Motor neuron (in vitro differentiated cells): ENCODE data around the gene MCM3AP. TPM values are rescaled to one million over a fixed set of nuclear protein-coding genes. Genes with fewer than 3 reads are reported as not detected.

Source experiments
- ATAC-seq, 8 experiments: fragments of 200-7000 bp; cut with Tn5 transposase; replicated peaks in 6 of 8; 2 replicates each; pipeline ENCODE4 v1.8.0; 2021; ENCODE audit warnings: mild to moderate bottlenecking in 8 of 8, moderate library complexity in 8 of 8
- H3K27ac ChIP-seq, 2 donors: fragments of 250-450 bp; sonication (Bioruptor Pico); 2 replicates each; pipeline ENCODE4 v1.9.0; 2021; ENCODE audit warnings: antibody characterized with exemption in 2 of 2, mild to moderate bottlenecking in 2 of 2, moderate library complexity in 1 of 2
- H3K4me1 ChIP-seq, 2 donors: fragments of 250-450 bp; sonication (Bioruptor Pico); replicated peaks in 1 of 2; 2 replicates each; pipeline ENCODE4 v1.6.1; 2021; ENCODE audit warnings: antibody characterized with exemption in 2 of 2, mild to moderate bottlenecking in 2 of 2, moderate library complexity in 1 of 2
- H3K4me3 ChIP-seq, 5 donors: fragments of 250-450 bp; sonication (Bioruptor Pico); 2 replicates each; pipeline ENCODE4 v1.9.0; 2021; ENCODE audit warnings: antibody characterized with exemption in 5 of 5, mild to moderate bottlenecking in 5 of 5, moderate library complexity in 4 of 5
- WGBS, 10 experiments: fragments of 450-650 bp; shearing (Covaris generic); methylation state at CpG; one replicate each; pipeline ENCODE4 v1.0.0; 2022; 5-methylcytosine and 5-hydroxymethylcytosine counted together
- in situ Hi-C, 9 experiments: fragments of 400-800 bp; cut with MboI; loops; one replicate each; pipeline ENCODE4 v1.15.0; 2021; ENCODE audit warnings: low sequenced_read_pairs in 9 of 9, low pct_unique_long_range_greater_than_20kb in 2 of 9; ENCODE audit not compliant: unreplicated experiment in 9 of 9
- total RNA-seq, 8 experiments: library from RNA; unstranded; fragments of 300-600 nt; gene quantifications; 2 replicates each; pipeline versions ENCODE4 v1.2.3 to v1.2.4, GENCODE V29; 2022

The MCM3AP gene
- total RNA-seq, 8 experiments from 2014 or later: 41.5 to 99.3 (median 50.8) TPM

GRCh38 chr21:46193829-46194373, 91.5 kb downstream of the MCM3AP start:
- peak in 3 of 8 experiments; percentile 8 to 28 (median 21) for ATAC-seq
- H3K4me1 ChIP-seq: peaks cover 22 to 23% of the 10 kb centered on the region in 2 donors
- H3K27ac ChIP-seq: no peak overlapping the region
- in situ Hi-C loops: loop anchor here in 1 of 9 experiments (25.0 kb wide), 1 partner anchor 207 kb away; the partner anchor contains the start of gene COL6A1
- 95 to 100% (median 100%) methylated on average over 1 to 4 of the region's 10 CpGs; no CpG with 5 or more reads in 7 of the 10 experiments for WGBS, 10 experiments
- no peak overlapping the region for H3K4me3 ChIP-seq

GRCh38 chr21:46191686-46192575, 93.5 kb downstream of the MCM3AP start:
- Histone ChIP-seq H3K4me3 (no peak overlapping the region), H3K4me1 (peaks cover 40% of the 10 kb centered on the region in 2 donors), H3K27ac (no peak overlapping the region)
- ATAC-seq: no peak
- in situ Hi-C loops: loop anchor here in 1 of 9 experiments (25.0 kb wide), 1 partner anchor 205 kb away; the partner anchor contains the start of gene COL6A1
- 90 to 100% (median 98%) methylated on average over 1 to 9 of the region's 20 CpGs; no CpG with 5 or more reads in 6 of the 10 experiments for WGBS, 10 experiments

GRCh38 chr21:46191257-46191685, 94.1 kb downstream of the MCM3AP start:
- H3K4me1 ChIP-seq: peaks cover 40 to 42% of the 10 kb centered on the region in 2 donors
- in situ Hi-C loops: loop anchor here in 1 of 9 experiments (25.0 kb wide), 1 partner anchor 204 kb away; the partner anchor contains the start of gene COL6A1
- peak overlapping the region in 1 of 2 donors; percentile 34 for H3K27ac ChIP-seq
- peak in 4 of 8 experiments; percentile 15 to 85 (median 55) for ATAC-seq
- H3K4me3 ChIP-seq: no peak overlapping the region
- 80% methylated on average over 3 of the region's 4 CpGs; no CpG with 5 or more reads in 9 of the 10 experiments for WGBS, 10 experiments

GRCh38 chr21:46190491-46191131, 94.8 kb downstream of the MCM3AP start:
- 60 to 100% (median 92%) methylated on average over 1 to 7 of the region's 15 CpGs; no CpG with 5 or more reads in 4 of the 10 experiments for WGBS, 10 experiments
- Histone ChIP-seq H3K4me3 (no peak overlapping the region), H3K27ac (peak overlapping the region in 1 of 2 donors; percentile 34), H3K4me1 (peaks cover 44 to 45% of the 10 kb centered on the region in 2 donors)
- ATAC-seq: no peak
- in situ Hi-C loops: loop anchor here in 1 of 9 experiments (25.0 kb wide), 1 partner anchor 203 kb away; the partner anchor contains the start of gene COL6A1

GRCh38 chr21:46189959-46190490, 95.4 kb downstream of the MCM3AP start:
- Histone ChIP-seq H3K27ac (peak overlapping the region; percentile 81), H3K4me1 (peaks cover 47 to 49% of the 10 kb centered on the region in 2 donors), H3K4me3 (no peak overlapping the region)
- in situ Hi-C loops: loop anchor here in 1 of 9 experiments (25.0 kb wide), 1 partner anchor 203 kb away; the partner anchor contains the start of gene COL6A1
- 100% methylated on average over 1 to 4 of the region's 14 CpGs; no CpG with 5 or more reads in 8 of the 10 experiments for WGBS, 10 experiments
- no peak for ATAC-seq

GRCh38 chr21:46189213-46189958, 96.0 kb downstream of the MCM3AP start:
- ATAC-seq: peak in 7 of 8 experiments; percentile 3 to 31 (median 10)
- in situ Hi-C loops: loop anchor here in 1 of 9 experiments (25.0 kb wide), 1 partner anchor 202 kb away; the partner anchor contains the start of gene COL6A1

GRCh38 chr21:46188226-46189212, 96.9 kb downstream of the MCM3AP start:
- in situ Hi-C loops: loop anchor here in 1 of 9 experiments (25.0 kb wide), 1 partner anchor 201 kb away; the partner anchor contains the start of gene COL6A1
- Histone ChIP-seq H3K4me1 (peaks cover 47 to 49% of the 10 kb centered on the region in 2 donors), H3K4me3 (no peak overlapping the region), H3K27ac (peak overlapping the region; percentile 81)
- peak in 7 of 8 experiments; percentile 19 to 76 (median 62) for ATAC-seq
- 13 to 80% (median 37%) methylated on average over 2 to 17 of the region's 17 CpGs; no CpG with 5 or more reads in 1 of the 10 experiments for WGBS, 10 experiments

More at GRCh38 chr21:46189213-46189958, 96.0 kb downstream of the MCM3AP start:
- Histone ChIP-seq H3K4me3 (no peak overlapping the region), H3K27ac (peak overlapping the region; percentile 81), H3K4me1 (peaks cover 47 to 49% of the 10 kb centered on the region in 2 donors)
- 0 to 80% (median 46%) methylated on average over 1 to 5 of the region's 9 CpGs; no CpG with 5 or more reads in 3 of the 10 experiments for WGBS, 10 experiments

- peak overlapping the region; percentile 81 for H3K27ac ChIP-seq
- in situ Hi-C loops: loop anchor here in 1 of 9 experiments (25.0 kb wide), 1 partner anchor 201 kb away; the partner anchor contains the start of gene COL6A1
- peaks cover 47 to 49% of the 10 kb centered on the region in 2 donors for H3K4me1 ChIP-seq
- ATAC-seq: no peak
- WGBS, 10 experiments: 75 to 100% (median 95%) methylated on average over 1 to 7 of the region's 7 CpGs; no CpG with 5 or more reads in 3 of the 10 experiments
- no peak overlapping the region for H3K4me3 ChIP-seq
These were observed 97.6 kb downstream of the MCM3AP start for GRCh38 chr21:46187814-46188213.

GRCh38 chr21:46187261-46187660, 98.2 kb downstream of the MCM3AP start:
- in situ Hi-C loops: loop anchor here in 1 of 9 experiments (25.0 kb wide), 1 partner anchor 200 kb away; the partner anchor contains the start of gene COL6A1
- H3K27ac ChIP-seq: peak overlapping the region in 1 of 2 donors; percentile 81
- WGBS, 10 experiments: 80 to 100% (median 95%) methylated on average over 1 to 8 of the region's 8 CpGs; no CpG with 5 or more reads in 2 of the 10 experiments
- no peak for ATAC-seq
- peaks cover 47 to 49% of the 10 kb centered on the region in 2 donors for H3K4me1 ChIP-seq
- no peak overlapping the region for H3K4me3 ChIP-seq

GRCh38 chr21:46185716-46186115, 99.7 kb downstream of the MCM3AP start:
- H3K4me1 ChIP-seq: peaks cover 42 to 43% of the 10 kb centered on the region in 2 donors
- in situ Hi-C loops: loop anchor here in 1 of 9 experiments (25.0 kb wide), 1 partner anchor 198 kb away; the partner anchor contains the start of gene COL6A1
- no peak for ATAC-seq
- peak overlapping the region; percentile 98 for H3K27ac ChIP-seq
- H3K4me3 ChIP-seq: peak overlapping the region in 3 of 5 donors; percentile 49 to 78 (median 58)
- 74 to 100% (median 90%) methylated on average over 1 to 7 of the region's 7 CpGs; no CpG with 5 or more reads in 3 of the 10 experiments for WGBS, 10 experiments
